ENCODE results near the gene GALNT8.

DNA sequence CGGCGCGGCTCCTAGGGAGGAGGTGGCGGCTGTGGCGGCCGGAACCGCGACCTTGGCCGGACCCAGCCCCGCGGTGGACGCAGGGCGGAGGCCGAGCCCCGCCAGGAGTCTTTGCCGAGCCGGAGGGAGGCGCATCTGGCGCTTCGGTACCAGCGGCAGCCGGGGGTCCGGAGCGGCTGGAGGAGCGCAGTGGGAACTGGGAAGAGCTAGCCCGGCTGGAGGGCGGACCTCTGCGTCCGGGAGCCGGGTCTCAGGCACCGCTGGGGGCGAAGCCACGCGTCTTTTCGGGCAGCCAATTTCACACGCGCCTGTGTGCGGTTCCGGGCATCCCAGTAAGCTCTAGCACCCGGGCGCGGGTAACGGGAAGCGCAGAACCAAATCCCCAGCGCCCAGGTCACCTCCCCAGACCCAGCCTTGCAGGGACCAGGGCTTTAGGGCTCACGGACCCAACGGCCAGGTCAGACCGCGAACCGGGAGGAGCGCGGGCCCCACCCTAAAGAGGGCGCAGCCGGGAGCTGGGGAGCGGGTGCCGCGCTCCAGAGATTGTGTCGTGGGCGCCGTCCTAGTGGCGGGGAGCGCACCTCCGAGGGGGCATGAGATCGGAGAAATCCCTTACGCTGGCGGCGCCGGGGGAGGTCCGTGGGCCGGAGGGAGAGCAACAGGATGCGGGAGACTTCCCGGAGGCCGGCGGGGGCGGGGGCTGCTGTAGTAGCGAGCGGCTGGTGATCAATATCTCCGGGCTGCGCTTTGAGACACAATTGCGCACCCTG, 89.4 kb downstream of the GALNT8 start:
- TF ChIP-seq, protein P1, sequence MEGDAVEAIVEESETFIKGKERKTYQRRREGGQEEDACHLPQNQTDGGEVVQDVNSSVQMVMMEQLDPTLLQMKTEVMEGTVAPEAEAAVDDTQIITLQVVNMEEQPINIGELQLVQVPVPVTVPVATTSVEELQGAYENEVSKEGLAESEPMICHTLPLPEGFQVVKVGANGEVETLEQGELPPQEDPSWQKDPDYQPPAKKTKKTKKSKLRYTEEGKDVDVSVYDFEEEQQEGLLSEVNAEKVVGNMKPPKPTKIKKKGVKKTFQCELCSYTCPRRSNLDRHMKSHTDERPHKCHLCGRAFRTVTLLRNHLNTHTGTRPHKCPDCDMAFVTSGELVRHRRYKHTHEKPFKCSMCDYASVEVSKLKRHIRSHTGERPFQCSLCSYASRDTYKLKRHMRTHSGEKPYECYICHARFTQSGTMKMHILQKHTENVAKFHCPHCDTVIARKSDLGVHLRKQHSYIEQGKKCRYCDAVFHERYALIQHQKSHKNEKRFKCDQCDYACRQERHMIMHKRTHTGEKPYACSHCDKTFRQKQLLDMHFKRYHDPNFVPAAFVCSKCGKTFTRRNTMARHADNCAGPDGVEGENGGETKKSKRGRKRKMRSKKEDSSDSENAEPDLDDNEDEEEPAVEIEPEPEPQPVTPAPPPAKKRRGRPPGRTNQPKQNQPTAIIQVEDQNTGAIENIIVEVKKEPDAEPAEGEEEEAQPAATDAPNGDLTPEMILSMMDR (IDR thresholded peaks at IDR 0.05; ENCODE audit: low read depth, low read length), result no peak
- no peak for TF ChIP-seq EZH2phosphoT487 (IDR thresholded peaks at IDR 0.05; ENCODE audit: low read depth)

All from OCI-LY3 (cell line).